Globus pallidus (tissue), 1 donor: ENCODE measurements around the gene LMAN1.

Experiments
- DNase-seq: peaks from one replicate; pipeline ENCODE4 v3.0.0-alpha.2; 2015; ENCODE audit warnings: low spot score

LMAN1 gene

GRCh38 chr18:59358712-59359575, at the start of gene LMAN1:
Gene LMAN1 (minus strand): TSS chr18:59359265. CDS start chr18:59359244, 21 bp downstream.
- DNase-seq: peak; percentile 96

GRCh38 chr18:59402432-59403090, 43.5 kb upstream of the LMAN1 start:
- peak; percentile 42 for DNase-seq

- no peak for DNase-seq
These were observed 41.3 kb upstream of the LMAN1 start for GRCh38 chr18:59400407-59400806.

GRCh38 chr18:59395226-59396175, 36.4 kb upstream of the LMAN1 start:
- no peak for DNase-seq

- DNase-seq: no peak
These were observed 34.3 kb upstream of the LMAN1 start for GRCh38 chr18:59393381-59393780.

- DNase-seq: no peak
These were observed 29.8 kb upstream of the LMAN1 start for GRCh38 chr18:59388817-59389216.

- DNase-seq: no peak
These were observed 28.9 kb upstream of the LMAN1 start for GRCh38 chr18:59387687-59388565.

- no peak for DNase-seq
These were observed 28.0 kb upstream of the LMAN1 start for GRCh38 chr18:59386909-59387686.

- no peak for DNase-seq
These were observed 26.1 kb upstream of the LMAN1 start for GRCh38 chr18:59385191-59385590.

GRCh38 chr18:59383851-59384250, 24.8 kb upstream of the LMAN1 start:
- DNase-seq: no peak

- no peak for DNase-seq
These were observed 23.3 kb upstream of the LMAN1 start for GRCh38 chr18:59382383-59382782.

- no peak for DNase-seq
These were observed 22.9 kb upstream of the LMAN1 start for GRCh38 chr18:59381949-59382348.

GRCh38 chr18:59380706-59381105, 21.6 kb upstream of the LMAN1 start:
- no peak for DNase-seq

GRCh38 chr18:59379772-59380522, 20.9 kb upstream of the LMAN1 start:
- no peak for DNase-seq

GRCh38 chr18:59377613-59378337, 18.7 kb upstream of the LMAN1 start:
- no peak for DNase-seq

- DNase-seq: no peak
These were observed 17.4 kb upstream of the LMAN1 start for GRCh38 chr18:59376351-59376935.

GRCh38 chr18:59374128-59374527, 15.1 kb upstream of the LMAN1 start:
- DNase-seq: no peak

- DNase-seq: no peak
These were observed 13.9 kb upstream of the LMAN1 start for GRCh38 chr18:59372975-59373374.

- DNase-seq: no peak
These were observed 1.3 kb upstream of the LMAN1 start for GRCh38 chr18:59360381-59360780.
